GM23248 (cell line): ENCODE measurements around the gene ITFG1.

Experiments
- EZH2 ChIP-seq: fragments of 200-600 bp; sonication (generic); IDR thresholded peaks from 2 replicates; pipeline ENCODE4 v1.6.1; 2018; ENCODE audit warnings: antibody characterized with exemption, mild to moderate bottlenecking; ENCODE audit not compliant: insufficient read depth, poor library complexity, severe bottlenecking
- EZH2phosphoT487 ChIP-seq: fragments of 200-600 bp; sonication (generic); IDR thresholded peaks from 2 replicates; pipeline ENCODE4 v1.6.1; 2018; ENCODE audit warnings: antibody characterized with exemption, moderate library complexity, mild to moderate bottlenecking, low read depth; ENCODE audit not compliant: insufficient read depth

GRCh38 chr16:47476654-47477345 lies 15.9 kb upstream of the ITFG1 start:
- TF ChIP-seq EZH2: no peak
- no peak for TF ChIP-seq EZH2phosphoT487
